HUES6 (cell line): ENCODE results near the gene MBP.

Experiments used
- H3K27ac ChIP-seq: 2 replicates; pipeline ENCODE4 v1.7.0; 2013; ENCODE audit warnings: low read depth, mild to moderate bottlenecking, low read length, inconsistent platforms
- H3K27me3 ChIP-seq: 2 replicates; pipeline ENCODE4 v1.6.1; 2013; ENCODE audit warnings: low read length; ENCODE audit not compliant: control insufficient read depth, insufficient read depth
- H3K36me3 ChIP-seq: 2 replicates; pipeline ENCODE4 v1.6.1; 2013; ENCODE audit warnings: low read length; ENCODE audit not compliant: control insufficient read depth, insufficient read depth
- H3K4me1 ChIP-seq: 2 replicates; pipeline ENCODE4 v1.6.1; 2013; ENCODE audit warnings: low read length; ENCODE audit not compliant: control insufficient read depth, insufficient read depth
- H3K4me3 ChIP-seq: 2 replicates; pipeline ENCODE4 v1.5.1; 2013; ENCODE audit warnings: low read depth, low read length
- H3K9ac ChIP-seq: one replicate; pipeline ENCODE4 v1.6.1; 2013; ENCODE audit warnings: mild to moderate bottlenecking, low read length
- H3K9me3 ChIP-seq: 2 replicates; pipeline ENCODE4 v1.6.1; 2013; ENCODE audit warnings: low read depth, low read length; ENCODE audit not compliant: control insufficient read depth, insufficient read depth

Gene MBP

GRCh38 chr18:77003316-77003715 is 129.3 kb downstream of the MBP start:
- Histone ChIP-seq H3K4me1 (peaks cover 18% of the 10 kb centered on the region), H3K9ac (no peak overlapping the region), H3K27me3 (no peaks in the 10 kb centered on the region), H3K9me3 (no peaks in the 10 kb centered on the region), H3K27ac (no peak overlapping the region), H3K4me3 (no peak overlapping the region), H3K36me3 (no peaks in the 10 kb centered on the region)

DNA sequence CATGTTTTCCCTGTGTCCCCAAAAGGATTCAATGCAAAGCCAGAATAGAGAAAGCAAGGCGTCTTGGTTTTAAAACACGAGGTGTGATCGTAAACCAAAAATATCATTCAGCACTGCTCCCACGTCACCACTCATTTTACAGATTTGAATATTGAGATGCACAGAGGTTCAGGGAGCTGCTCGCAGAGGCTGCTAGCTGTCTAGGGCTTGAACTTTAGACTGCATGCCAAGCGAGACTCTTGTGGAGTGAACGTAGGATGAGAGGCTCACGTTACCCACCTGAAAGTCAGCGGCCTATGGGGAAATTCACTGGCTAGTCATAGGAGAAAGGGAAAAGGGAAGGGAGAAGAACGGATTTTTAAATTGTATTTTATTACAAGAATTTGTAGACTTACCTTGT is 130.1 kb downstream of the MBP start:
- no peak overlapping the region for H3K27ac ChIP-seq
- no peak overlapping the region for H3K9ac ChIP-seq
- peaks cover 12% of the 10 kb centered on the region for H3K4me1 ChIP-seq
- H3K9me3 ChIP-seq: no peaks in the 10 kb centered on the region
- no peaks in the 10 kb centered on the region for H3K36me3 ChIP-seq
- H3K27me3 ChIP-seq: no peaks in the 10 kb centered on the region
- H3K4me3 ChIP-seq: no peak overlapping the region

- no peak overlapping the region for H3K27ac ChIP-seq
- H3K4me1 ChIP-seq: peaks cover 7% of the 10 kb centered on the region
- H3K4me3 ChIP-seq: no peak overlapping the region
Observed at GRCh38 chr18:77001979-77002378, 130.6 kb downstream of the MBP start.

DNA sequence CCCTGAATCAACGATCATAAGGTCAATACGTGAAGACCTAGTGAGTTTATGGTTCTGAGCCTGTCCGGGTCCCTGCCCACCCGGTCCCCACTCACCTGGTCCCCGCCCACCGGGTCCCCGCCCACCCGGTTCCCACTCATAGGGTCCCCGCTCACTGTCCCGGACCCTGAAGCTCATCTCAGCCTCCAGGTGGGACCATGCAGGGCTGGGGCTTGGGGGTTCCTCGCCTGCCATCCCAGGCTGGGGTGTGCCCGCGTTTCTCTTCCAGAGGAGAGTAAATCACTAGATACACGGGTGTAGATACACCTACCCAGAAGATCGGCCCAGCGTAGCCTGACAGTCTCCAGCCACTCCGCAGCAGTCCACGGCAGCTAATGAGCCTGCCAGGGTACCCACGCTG is 131.5 kb downstream of the MBP start:
- Histone ChIP-seq H3K9ac (no peak overlapping the region), H3K9me3 (no peaks in the 10 kb centered on the region), H3K4me1 (peaks cover under 1% of the 10 kb centered on the region; the same call in 1 of the 2 replicates), H3K27me3 (no peaks in the 10 kb centered on the region), H3K36me3 (no peaks in the 10 kb centered on the region), H3K4me3 (no peak overlapping the region), H3K27ac (no peak overlapping the region)

More at GRCh38 chr18:77001979-77002378, 130.6 kb downstream of the MBP start:
- H3K27me3 ChIP-seq: no peaks in the 10 kb centered on the region
- H3K36me3 ChIP-seq: no peaks in the 10 kb centered on the region
- H3K9ac ChIP-seq: no peak overlapping the region
- no peaks in the 10 kb centered on the region for H3K9me3 ChIP-seq

DNA sequence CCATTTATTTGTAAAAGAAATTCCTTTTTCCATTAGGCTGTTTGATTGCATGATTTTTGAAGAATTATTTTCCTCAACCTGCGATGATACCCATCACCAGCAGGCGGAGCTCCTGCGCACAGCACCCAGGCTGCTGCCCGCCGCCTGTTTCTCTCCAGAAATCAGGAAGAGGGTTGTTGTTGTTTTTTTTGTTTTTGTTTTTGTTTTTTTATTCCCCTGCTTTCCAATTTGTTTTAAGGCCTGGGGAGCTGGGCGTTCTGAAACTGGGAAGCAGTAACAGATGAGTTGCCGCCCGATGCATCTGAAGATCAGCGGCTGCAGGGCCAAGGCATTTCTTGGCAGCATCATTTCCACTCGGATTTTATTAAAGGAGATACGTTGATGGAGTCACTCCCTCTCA is 132.1 kb downstream of the MBP start:
- H3K9ac ChIP-seq: no peak overlapping the region
- H3K36me3 ChIP-seq: no peaks in the 10 kb centered on the region
- no peaks in the 10 kb centered on the region for H3K27me3 ChIP-seq
- H3K4me1 ChIP-seq: peaks cover 5% of the 10 kb centered on the region; the same call in 1 of the 2 replicates
- H3K27ac ChIP-seq: no peak overlapping the region
- no peaks in the 10 kb centered on the region for H3K9me3 ChIP-seq
- H3K4me3 ChIP-seq: no peak overlapping the region

GRCh38 chr18:76999077-76999476 is 133.5 kb downstream of the MBP start:
- H3K9ac ChIP-seq: no peak overlapping the region
- H3K36me3 ChIP-seq: no peaks in the 10 kb centered on the region
- H3K4me1 ChIP-seq: peaks cover 5% of the 10 kb centered on the region; the same call in 1 of the 2 replicates
- no peaks in the 10 kb centered on the region for H3K27me3 ChIP-seq
- no peaks in the 10 kb centered on the region for H3K9me3 ChIP-seq
- H3K4me3 ChIP-seq: no peak overlapping the region
- no peak overlapping the region for H3K27ac ChIP-seq

- Histone ChIP-seq H3K36me3 (no peaks in the 10 kb centered on the region), H3K27ac (no peak overlapping the region), H3K27me3 (no peaks in the 10 kb centered on the region), H3K9me3 (no peaks in the 10 kb centered on the region), H3K4me1 (peaks cover 5% of the 10 kb centered on the region; the same call in 1 of the 2 replicates), H3K4me3 (no peak overlapping the region), H3K9ac (no peak overlapping the region)
Observed at GRCh38 chr18:76997951-76998808, 134.4 kb downstream of the MBP start.

- H3K27ac ChIP-seq: no peak overlapping the region
- no peaks in the 10 kb centered on the region for H3K9me3 ChIP-seq
- no peak overlapping the region for H3K9ac ChIP-seq
- no peak overlapping the region for H3K4me3 ChIP-seq
- H3K27me3 ChIP-seq: no peaks in the 10 kb centered on the region
- H3K36me3 ChIP-seq: no peaks in the 10 kb centered on the region
- H3K4me1 ChIP-seq: peaks cover 14% of the 10 kb centered on the region; the same call in 1 of the 2 replicates
Observed at GRCh38 chr18:76996429-76996828, 136.2 kb downstream of the MBP start.

DNA sequence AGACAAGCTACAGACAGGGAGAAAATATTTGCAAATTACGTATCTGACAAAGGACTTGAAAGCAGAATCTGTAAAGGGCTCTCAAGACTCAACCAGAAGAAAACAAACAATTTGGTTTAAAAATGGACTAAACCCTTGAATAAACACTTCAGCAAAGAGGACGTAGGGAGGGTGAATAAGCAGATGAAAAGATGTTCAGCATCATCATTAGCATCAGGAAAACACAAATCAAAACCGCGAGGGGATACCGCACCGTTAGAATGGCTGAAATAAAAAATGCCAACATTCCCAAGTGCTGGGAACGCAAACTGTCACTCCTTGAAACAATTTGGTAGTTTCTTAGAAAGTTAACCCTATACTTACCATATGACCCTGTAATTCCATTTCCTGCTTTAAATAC is 136.7 kb downstream of the MBP start:
- H3K27me3 ChIP-seq: no peaks in the 10 kb centered on the region
- no peak overlapping the region for H3K27ac ChIP-seq
- H3K4me3 ChIP-seq: no peak overlapping the region
- H3K9me3 ChIP-seq: no peaks in the 10 kb centered on the region
- H3K36me3 ChIP-seq: no peaks in the 10 kb centered on the region
- no peak overlapping the region for H3K9ac ChIP-seq
- H3K4me1 ChIP-seq: peaks cover 14% of the 10 kb centered on the region; the same call in 1 of the 2 replicates

- H3K27me3 ChIP-seq: no peaks in the 10 kb centered on the region
- H3K4me3 ChIP-seq: no peak overlapping the region
- H3K4me1 ChIP-seq: peaks cover 14% of the 10 kb centered on the region; the same call in 1 of the 2 replicates
- no peak overlapping the region for H3K9ac ChIP-seq
- H3K27ac ChIP-seq: no peak overlapping the region
- H3K9me3 ChIP-seq: no peaks in the 10 kb centered on the region
- H3K36me3 ChIP-seq: no peaks in the 10 kb centered on the region
Observed at GRCh38 chr18:76994086-76994654, 138.4 kb downstream of the MBP start.

DNA sequence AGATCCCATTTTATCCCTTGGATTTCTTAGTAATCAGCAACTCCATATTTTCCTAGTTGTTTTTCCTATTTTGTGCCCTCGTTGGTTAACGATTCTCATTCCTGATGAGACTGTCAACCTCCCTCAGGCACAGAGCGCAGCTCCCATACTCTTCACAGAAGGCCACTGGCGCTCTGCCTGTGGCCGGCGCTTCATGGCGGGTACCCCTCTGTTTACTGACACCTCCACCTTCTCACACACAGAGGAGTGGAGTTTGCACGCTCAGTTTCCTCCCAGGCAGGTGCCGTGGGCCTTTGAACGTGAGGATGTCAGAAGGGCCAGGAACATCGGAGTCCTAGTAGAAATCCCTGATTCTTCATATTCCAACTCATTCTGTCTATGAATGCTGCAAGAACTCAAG is 139.0 kb downstream of the MBP start:
- Histone ChIP-seq H3K36me3 (no peaks in the 10 kb centered on the region), H3K4me1 (peaks cover 14% of the 10 kb centered on the region; the same call in 1 of the 2 replicates), H3K9me3 (no peaks in the 10 kb centered on the region), H3K27me3 (no peaks in the 10 kb centered on the region), H3K9ac (no peak overlapping the region), H3K27ac (no peak overlapping the region), H3K4me3 (no peak overlapping the region)
